Measurements from ENCODE around the gene RAB3IP.
"Not testable (repeated sequence)": the region's sequence is repeated elsewhere in the genome, so short reads cannot be mapped to it uniquely, and the experiment has no call there.

Gene RAB3IP

GRCh38 chr12:69755302-69755701 is 16.6 kb downstream of the RAB3IP start:
- DNase-seq (ENCODE audit: low spot score) = no peak

GRCh38 chr12:69756088-69756755 is 17.6 kb downstream of the RAB3IP start:
- no peak for DNase-seq (ENCODE audit: low spot score)

GRCh38 chr12:69758105-69758504 is 19.4 kb downstream of the RAB3IP start:
- DNase-seq (ENCODE audit: low spot score) = no peak

- DNase-seq (ENCODE audit: low spot score) = not testable (repeated sequence)
These were observed 20.9 kb downstream of the RAB3IP start for GRCh38 chr12:69759581-69759980.

GRCh38 chr12:69765515-69765914 is 26.9 kb downstream of the RAB3IP start:
- DNase-seq (ENCODE audit: low spot score) = no peak

GRCh38 chr12:69766260-69766659 is 27.6 kb downstream of the RAB3IP start:
- no peak for DNase-seq (ENCODE audit: low spot score)

- peak; percentile 73 for DNase-seq (ENCODE audit: low spot score)
These were observed 41.3 kb downstream of the RAB3IP start for GRCh38 chr12:69779928-69780327.

GRCh38 chr12:69783365-69783764 is 44.7 kb downstream of the RAB3IP start:
- DNase-seq (ENCODE audit: low spot score) = no peak

GRCh38 chr12:69789351-69789750 is 50.7 kb downstream of the RAB3IP start:
- no peak for DNase-seq (ENCODE audit: low spot score)

GRCh38 chr12:69792533-69792932 is 53.9 kb downstream of the RAB3IP start:
- no peak for DNase-seq (ENCODE audit: low spot score)

- DNase-seq (ENCODE audit: low spot score) = not testable (repeated sequence)
These were observed 68.6 kb downstream of the RAB3IP start for GRCh38 chr12:69807101-69807897.

GRCh38 chr12:69810870-69811498 is 72.3 kb downstream of the RAB3IP start:
- DNase-seq (ENCODE audit: low spot score) = no peak

- DNase-seq (ENCODE audit: low spot score) = no peak
These were observed 77.4 kb downstream of the RAB3IP start for GRCh38 chr12:69816082-69816481.

GRCh38 chr12:69821032-69821455 is 82.4 kb downstream of the RAB3IP start:
- no peak for DNase-seq (ENCODE audit: low spot score)

- DNase-seq (ENCODE audit: low spot score) = no peak
These were observed 82.9 kb downstream of the RAB3IP start for GRCh38 chr12:69821456-69822159.

GRCh38 chr12:69822201-69822860 is 83.7 kb downstream of the RAB3IP start:
- DNase-seq (ENCODE audit: low spot score) = no peak

- DNase-seq (ENCODE audit: low spot score) = no peak
These were observed 85.4 kb downstream of the RAB3IP start for GRCh38 chr12:69824028-69824427.

- no peak for DNase-seq (ENCODE audit: low spot score)
These were observed 86.4 kb downstream of the RAB3IP start, which contains the start of gene MYRFL for GRCh38 chr12:69824966-69825560. TSS of gene MYRFL (plus strand) at chr12:69825227. CDS start at chr12:69825518, 291 bp downstream.

- no peak for DNase-seq (ENCODE audit: low spot score)
These were observed 90.2 kb downstream of the RAB3IP start for GRCh38 chr12:69828897-69829296.

- no peak for DNase-seq (ENCODE audit: low spot score)
These were observed 95.0 kb downstream of the RAB3IP start for GRCh38 chr12:69833696-69834095.

GRCh38 chr12:69834147-69834546 is 95.5 kb downstream of the RAB3IP start:
- no peak for DNase-seq (ENCODE audit: low spot score)
